ENCODE measurements around the gene DLGAP4.

The DLGAP4 gene

DNA sequence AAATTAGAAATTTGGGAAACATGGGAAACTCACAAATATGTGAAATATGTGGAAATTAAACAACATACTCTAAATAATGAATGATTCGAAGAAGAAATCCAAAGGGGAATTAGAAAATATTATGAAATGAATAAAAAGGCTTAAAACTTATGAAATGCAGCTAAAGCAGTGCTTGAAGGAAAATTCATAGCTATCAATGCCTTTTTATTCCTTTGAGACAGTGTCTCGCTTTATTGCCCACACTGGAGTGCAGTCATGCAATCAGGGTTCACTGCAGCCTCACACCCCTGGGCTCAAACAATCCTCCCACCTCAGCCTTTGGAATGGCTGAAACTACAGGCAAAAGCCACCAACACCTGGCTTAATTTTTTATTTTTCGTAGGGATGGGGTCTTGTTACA, 259.4 kb downstream of the DLGAP4 start:
- Histone ChIP-seq H3K4me3 (ENCODE audit: low read length) (no peak overlapping the region), H3K27me3 (replicated peaks; ENCODE audit: insufficient read depth, low read length) (no peaks in the 10 kb centered on the region), H3K9me3 (replicated peaks; ENCODE audit: insufficient read depth, low read length) (no peaks in the 10 kb centered on the region), H2AFZ (ENCODE audit: low read length) (no peak overlapping the region), H3K36me3 (replicated peaks; ENCODE audit: insufficient read depth, low read length) (no peaks in the 10 kb centered on the region), H3K79me2 (ENCODE audit: low read length) (no peaks in the 10 kb centered on the region), H3K9me2 (replicated peaks; ENCODE audit: insufficient read depth, low read length) (no peaks in the 10 kb centered on the region), H3K4me1 (ENCODE audit: low read length) (no peaks in the 10 kb centered on the region), H3K4me2 (ENCODE audit: low read depth, low read length) (no peak overlapping the region), H4K20me1 (ENCODE audit: insufficient read depth, low read length) (no peaks in the 10 kb centered on the region), H3K27ac (ENCODE audit: low read length) (no peak overlapping the region), H3K9ac (ENCODE audit: low read length) (no peak overlapping the region), H3F3A (ENCODE audit: insufficient read depth, low read length) (no peaks in the 10 kb centered on the region)
- no peak for DNase-seq
- TF ChIP-seq EZH2phosphoT487 (IDR thresholded peaks at IDR 0.05; ENCODE audit: low read length) (no peak), EZH2 (optimal IDR thresholded peaks at IDR 0.05; ENCODE audit: low read depth, low read length) (no peak)
- TF ChIP-seq, protein P1, sequence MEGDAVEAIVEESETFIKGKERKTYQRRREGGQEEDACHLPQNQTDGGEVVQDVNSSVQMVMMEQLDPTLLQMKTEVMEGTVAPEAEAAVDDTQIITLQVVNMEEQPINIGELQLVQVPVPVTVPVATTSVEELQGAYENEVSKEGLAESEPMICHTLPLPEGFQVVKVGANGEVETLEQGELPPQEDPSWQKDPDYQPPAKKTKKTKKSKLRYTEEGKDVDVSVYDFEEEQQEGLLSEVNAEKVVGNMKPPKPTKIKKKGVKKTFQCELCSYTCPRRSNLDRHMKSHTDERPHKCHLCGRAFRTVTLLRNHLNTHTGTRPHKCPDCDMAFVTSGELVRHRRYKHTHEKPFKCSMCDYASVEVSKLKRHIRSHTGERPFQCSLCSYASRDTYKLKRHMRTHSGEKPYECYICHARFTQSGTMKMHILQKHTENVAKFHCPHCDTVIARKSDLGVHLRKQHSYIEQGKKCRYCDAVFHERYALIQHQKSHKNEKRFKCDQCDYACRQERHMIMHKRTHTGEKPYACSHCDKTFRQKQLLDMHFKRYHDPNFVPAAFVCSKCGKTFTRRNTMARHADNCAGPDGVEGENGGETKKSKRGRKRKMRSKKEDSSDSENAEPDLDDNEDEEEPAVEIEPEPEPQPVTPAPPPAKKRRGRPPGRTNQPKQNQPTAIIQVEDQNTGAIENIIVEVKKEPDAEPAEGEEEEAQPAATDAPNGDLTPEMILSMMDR (IDR thresholded peaks at IDR 0.05; ENCODE audit: low read length): no peak

DNA sequence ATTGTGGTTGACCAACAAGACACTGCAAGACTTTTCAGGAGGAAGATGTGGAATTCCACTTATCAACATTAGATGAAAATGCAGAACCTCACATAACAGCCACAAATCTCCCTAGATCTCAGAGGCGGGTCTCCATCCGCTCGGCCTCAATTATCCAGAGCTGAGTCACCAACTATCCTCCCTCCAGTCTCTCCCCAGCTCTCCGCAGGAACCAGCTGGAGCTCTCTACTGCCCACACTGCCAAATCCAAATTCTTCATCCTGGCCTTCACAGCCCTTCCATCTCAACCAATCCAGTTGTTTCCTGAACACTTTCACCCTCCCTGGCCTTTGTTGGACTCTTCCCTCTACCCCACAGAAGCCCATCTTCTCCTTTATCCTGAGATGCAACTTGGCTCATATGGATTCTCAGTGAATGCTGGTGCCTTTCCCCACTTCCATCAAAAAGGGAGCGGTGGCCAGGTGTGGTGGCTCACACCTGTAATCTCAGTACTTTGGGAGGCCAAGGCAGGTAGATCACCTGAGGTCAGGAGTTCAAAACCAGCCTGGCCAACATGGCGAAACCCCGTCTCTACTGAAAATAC, 263.8 kb downstream of the DLGAP4 start:
- no peaks in the 10 kb centered on the region for H3K36me3 ChIP-seq (replicated peaks; ENCODE audit: insufficient read depth, low read length)
- no peak overlapping the region for H3K4me3 ChIP-seq (ENCODE audit: low read length)
- H3K9me3 ChIP-seq (replicated peaks; ENCODE audit: insufficient read depth, low read length): no peaks in the 10 kb centered on the region
- no peaks in the 10 kb centered on the region for H3K9me2 ChIP-seq (replicated peaks; ENCODE audit: insufficient read depth, low read length)
- TF ChIP-seq EZH2 (optimal IDR thresholded peaks at IDR 0.05; ENCODE audit: low read depth, low read length): no peak
- peaks cover 13% of the 10 kb centered on the region for H3K79me2 ChIP-seq (ENCODE audit: low read length)
- H3K27ac ChIP-seq (ENCODE audit: low read length): no peak overlapping the region
- 0 out of 2 replicates have a peak, but pooled peaks cover 3% of the 10 kb centered on the region for H3K4me1 ChIP-seq (ENCODE audit: low read length)
- H2AFZ ChIP-seq (ENCODE audit: low read length): no peak overlapping the region
- no peak overlapping the region for H3K9ac ChIP-seq (ENCODE audit: low read length)
- H3K4me2 ChIP-seq (ENCODE audit: low read depth, low read length): no peak overlapping the region
- no peaks in the 10 kb centered on the region for H4K20me1 ChIP-seq (ENCODE audit: insufficient read depth, low read length)
- no peak for DNase-seq
- no peaks in the 10 kb centered on the region for H3K27me3 ChIP-seq (replicated peaks; ENCODE audit: insufficient read depth, low read length)
- peaks cover 19% of the 10 kb centered on the region for H3F3A ChIP-seq (ENCODE audit: insufficient read depth, low read length)

DNA sequence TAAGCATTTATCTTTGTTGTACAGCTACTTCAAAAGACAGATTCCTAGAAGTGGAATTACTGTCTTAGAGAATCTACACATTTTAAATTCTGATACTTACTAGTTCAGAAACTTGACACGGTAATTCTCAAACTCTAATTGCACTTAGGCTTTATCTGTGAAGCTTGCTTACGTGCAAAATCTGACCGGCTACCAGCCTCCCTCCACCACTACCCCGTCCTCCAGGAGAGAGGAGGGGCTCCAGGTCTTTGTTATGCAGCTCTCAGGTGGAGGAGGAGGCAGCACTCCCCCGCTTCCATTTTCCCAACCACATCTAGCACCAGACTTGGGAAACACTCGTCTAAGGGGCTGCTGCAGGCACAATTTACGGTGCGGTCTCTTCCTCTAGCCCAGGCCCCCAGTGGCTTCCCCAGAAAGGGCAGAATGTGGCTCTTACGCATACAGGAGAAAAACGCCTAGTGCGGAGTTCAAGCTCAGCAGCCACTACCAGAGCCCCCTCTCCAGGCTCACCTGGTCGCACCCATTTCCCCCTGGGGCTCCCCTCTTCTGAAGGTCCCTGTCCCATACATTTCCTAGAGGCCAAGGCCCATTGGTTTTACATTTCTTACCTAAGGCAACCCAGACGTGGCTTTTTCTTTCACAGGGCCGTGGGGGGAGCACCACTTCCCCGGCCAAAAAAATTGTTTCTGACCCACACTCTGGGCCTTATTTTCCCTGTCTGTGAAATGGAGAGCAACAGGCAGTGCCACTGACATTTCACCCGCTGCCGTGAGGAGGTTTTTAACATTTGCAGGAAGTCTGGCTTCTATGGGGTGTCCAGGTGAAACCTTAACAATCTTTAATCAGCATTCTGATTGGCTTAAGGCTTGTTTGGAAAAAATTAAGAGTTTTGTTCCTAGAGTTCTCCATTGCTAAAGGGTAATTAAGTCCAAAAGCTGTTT, 265.7 kb downstream of the DLGAP4 start:
- H3K36me3 ChIP-seq (replicated peaks; ENCODE audit: insufficient read depth, low read length): no peaks in the 10 kb centered on the region
- H3K79me2 ChIP-seq (ENCODE audit: low read length): peaks cover 32% of the 10 kb centered on the region
- H3K9me3 ChIP-seq (replicated peaks; ENCODE audit: insufficient read depth, low read length): no peaks in the 10 kb centered on the region
- H3K4me2 ChIP-seq (ENCODE audit: low read depth, low read length): no peak overlapping the region
- H3K27ac ChIP-seq (ENCODE audit: low read length): no peak overlapping the region
- H3K9ac ChIP-seq (ENCODE audit: low read length): no peak overlapping the region
- no peaks in the 10 kb centered on the region for H3K9me2 ChIP-seq (replicated peaks; ENCODE audit: insufficient read depth, low read length)
- H3K27me3 ChIP-seq (replicated peaks; ENCODE audit: insufficient read depth, low read length): no peaks in the 10 kb centered on the region
- no peaks in the 10 kb centered on the region for H4K20me1 ChIP-seq (ENCODE audit: insufficient read depth, low read length)
- TF ChIP-seq, protein P1 (IDR thresholded peaks at IDR 0.05; ENCODE audit: low read length): no peak
- TF ChIP-seq EZH2phosphoT487 (IDR thresholded peaks at IDR 0.05; ENCODE audit: low read length): no peak
- TF ChIP-seq EZH2 (optimal IDR thresholded peaks at IDR 0.05; ENCODE audit: low read depth, low read length): no peak
- no peak overlapping the region for H2AFZ ChIP-seq (ENCODE audit: low read length)
- DNase-seq: no peak
- H3K4me3 ChIP-seq (ENCODE audit: low read length): no peak overlapping the region
- peaks cover 24% of the 10 kb centered on the region for H3F3A ChIP-seq (ENCODE audit: insufficient read depth, low read length)
- H3K4me1 ChIP-seq (ENCODE audit: low read length): 0 out of 2 replicates have a peak, but pooled peaks cover 9% of the 10 kb centered on the region
